K562 (cell line): ENCODE results near the gene UPK3A. TPM values are rescaled to one million over a fixed set of nuclear protein-coding genes. Genes with fewer than 3 reads are reported as not detected.

Experiments used
- ATAC-seq: fragments of 200-7000 bp; cut with Tn5 transposase; 3 replicates; pipeline ENCODE4 v1.9.1; 2020; ENCODE audit warnings: moderate library complexity
- BruUV-seq: library from RNA; stranded (reverse); fragments of 400-500 nt; replicated peaks from 2 replicates; lab custom pipeline; 2021; lab: Mats Ljungman, UMichigan
- CTCF ChIA-PET: fragments of 300-600 bp; formaldehyde crosslinking; extraction: SDS; loops from one replicate; lab custom pipeline; 2021; ENCODE audit warnings: low intra/inter-chr PET ratio; lab: Yijun Ruan, JAX
- POLR2A ChIA-PET: fragments of 300-600, 350-650 bp; sonication (Branson Sonifier 250); formaldehyde crosslinking; extraction: SDS; loops from one replicate; lab custom pipeline; 2021; ENCODE audit warnings: antibody characterized with exemption, inconsistent platforms; lab: Yijun Ruan, JAX
- DNase-seq, 4 experiments: peaks; one replicate each; pipeline versions ENCODE4 v3.0.0 to v3.0.0-alpha.2; 2011 to 2018; ENCODE audit warnings: low spot score in 3 of 4, mixed read lengths in 3 of 4; ENCODE audit errors: extremely low read depth in 1 of 4
- FAIRE-seq: peaks from 2 replicates; lab custom pipeline; 2011; peaks lifted over from hg19 to GRCh38; lab: Jason Lieb, UNC
- H2AFZ ChIP-seq: 2 replicates; pipeline ENCODE4 v1.6.0; 2011; ENCODE audit warnings: low read depth, low read length, control low read depth, inconsistent platforms
- H3K27ac ChIP-seq: fragments of 200-600 bp; 3 replicates; pipeline ENCODE4 v1.8.0; 2011; ENCODE audit warnings: low read depth, mild to moderate bottlenecking, control low read depth, inconsistent platforms, low read length, moderate library complexity, mixed read lengths; ENCODE audit errors: extremely low read depth
- H3K27me3 ChIP-seq, 2 experiments: fragments of 300-600 bp in 1 of 2; 2 replicates in 1 of 2; 3 replicates in 1 of 2; pipeline versions ENCODE4 v1.6.0 to v1.8.0; 2011; ENCODE audit warnings: inconsistent platforms in 2 of 2, low read length in 2 of 2, mild to moderate bottlenecking in 1 of 2, mixed read lengths in 1 of 2, moderate library complexity in 1 of 2; ENCODE audit not compliant: control insufficient read depth in 2 of 2, insufficient read depth in 2 of 2
- H3K36me3 ChIP-seq: fragments of 300-600 bp; 3 replicates; pipeline ENCODE4 v1.8.0; 2011; ENCODE audit warnings: mild to moderate bottlenecking, low read length, inconsistent platforms; ENCODE audit not compliant: control insufficient read depth, insufficient read depth
- H3K4me1 ChIP-seq, 2 experiments: fragments of 200-600 bp in 1 of 2; replicated peaks in 1 of 2; 2 replicates in 1 of 2; 3 replicates in 1 of 2; pipeline versions ENCODE4 v1.5.1 to v1.8.0; 2011; ENCODE audit warnings: inconsistent platforms in 2 of 2, low read length in 2 of 2, mild to moderate bottlenecking in 1 of 2, mixed read lengths in 1 of 2, moderate library complexity in 1 of 2; ENCODE audit not compliant: control insufficient read depth in 2 of 2, insufficient read depth in 2 of 2
- H3K4me2 ChIP-seq: 2 replicates; pipeline ENCODE4 v1.6.1; 2011; ENCODE audit warnings: low read length, control low read depth, inconsistent platforms, mixed read lengths; ENCODE audit not compliant: insufficient read depth
- H3K4me3 ChIP-seq: fragments of 200-600 bp; sonication (generic), shearing (Covaris generic); 2 replicates; pipeline ENCODE4 v1.5.1; 2016; ENCODE audit warnings: control low read depth, inconsistent platforms
- H3K79me2 ChIP-seq: fragments of 200-600 bp; 3 replicates; pipeline ENCODE4 v1.8.0; 2011; ENCODE audit warnings: low read length, inconsistent platforms; ENCODE audit not compliant: control insufficient read depth, insufficient read depth
- H3K9ac ChIP-seq, 2 experiments: 2 replicates each; pipeline versions ENCODE4 v1.6.0 to v1.6.1; 2011; ENCODE audit warnings: low read depth in 2 of 2, low read length in 2 of 2, control low read depth in 1 of 2, inconsistent platforms in 1 of 2, mild to moderate bottlenecking in 1 of 2, mixed read lengths in 1 of 2; ENCODE audit not compliant: insufficient read depth in 1 of 2
- H3K9me1 ChIP-seq: one replicate; pipeline ENCODE4 v1.6.0; 2011; ENCODE audit warnings: inconsistent platforms, mild to moderate bottlenecking, low read length, moderate library complexity; ENCODE audit not compliant: control insufficient read depth, insufficient read depth
- H3K9me3 ChIP-seq: replicated peaks from 2 replicates; pipeline ENCODE4 v1.5.1; 2011; ENCODE audit warnings: low read depth, low read length, inconsistent platforms; ENCODE audit not compliant: control insufficient read depth, insufficient read depth
- H4K20me1 ChIP-seq: replicated peaks from 2 replicates; pipeline ENCODE4 v1.6.1; 2011; ENCODE audit warnings: low read length, inconsistent platforms, mixed read lengths; ENCODE audit not compliant: control insufficient read depth, insufficient read depth
- PHTF2 ChIP-seq: fragments of 250-450 bp; sonication (Bioruptor Pico); IDR thresholded peaks from 2 replicates; pipeline ENCODE4 v1.5.0; 2021; ENCODE audit warnings: mild to moderate bottlenecking
- TBL1XR1 ChIP-seq, 2 experiments: IDR thresholded peaks; 2 replicates each; pipeline ENCODE4 v1.6.1; 2012; ENCODE audit warnings: improper control_type of control experiment in 2 of 2, low read length in 2 of 2, mild to moderate bottlenecking in 1 of 2
- ZFP36 ChIP-seq: fragments of 150-350 bp; IDR thresholded peaks from 2 replicates; pipeline ENCODE4 v1.6.1; 2018; ENCODE audit warnings: low read length, low read depth; ENCODE audit not compliant: partially characterized antibody
- WGBS: fragments of 100-300 bp; shearing (Covaris generic); methylation state at CpG from one replicate; pipeline ENCODE4 v1.1.6; 2016; ENCODE audit warnings: low coverage, mixed read lengths; ENCODE audit not compliant: insufficient coverage; ENCODE audit errors: missing lambda C conversion rate; 5-methylcytosine and 5-hydroxymethylcytosine counted together
- in situ Hi-C: fragments of 300-500 bp; cut with MboI; formaldehyde crosslinking; loops from 4 replicates; pipeline ENCODE4 v1.15.0; 2018; ENCODE audit warnings: inconsistent platforms, mixed read lengths
- intact Hi-C: fragments of 100-400 bp; cut with micrococcal nuclease; formaldehyde crosslinking; loops from 2 replicates; pipeline ENCODE4 v1.14.2; 2022
- polyA plus RNA-seq, 8 experiments: library from polyadenylated mRNA; depleted of rRNA in 4 of 8; stranded (reverse) in 5 of 8; unstranded in 3 of 8; fragments of >200 nt; fragmentation: Nextera tagmentation in 2 of 8; fragmentation: Illumina TruSeq in 1 of 8; extraction: Ambion mirVana in 2 of 8; extraction: Trizol in 1 of 8; gene quantifications; 2 replicates each; pipeline versions ENCODE4 v1.2.1 to v1.2.3, GENCODE V29; 2011 to 2014; ENCODE audit warnings: inconsistent platforms in 1 of 8, missing spikeins in 1 of 8
- total RNA-seq, 7 experiments: library from RNA; depleted of rRNA in 6 of 7; stranded (reverse); fragments of >200 nt in 6 of 7; fragmentation: Illumina TruSeq in 2 of 7; extraction: Trizol in 2 of 7; gene quantifications; 2 replicates each; pipeline versions ENCODE4 v1.2.1 to v1.2.3, GENCODE V29; 2011 to 2021; ENCODE audit warnings: low replicate concordance in 1 of 7
- TF ChIP-seq, protein P1 (sequence below): fragments of 250-450 bp; sonication (Bioruptor Pico); IDR thresholded peaks from 2 replicates; pipeline ENCODE4 v1.8.0; 2022; ENCODE audit warnings: moderate library complexity, mild to moderate bottlenecking, inconsistent platforms
- TF ChIP-seq, protein P2 (sequence below): sonication (generic); formaldehyde crosslinking; IDR thresholded peaks from 2 replicates; pipeline ENCODE4 v1.8.0; 2023; ENCODE audit warnings: mild to moderate bottlenecking, missing genetic modification reagents

UPK3A gene
- total and polyA plus RNA-seq, 9 of the 15 experiments (the other 6 are each of a cell fraction or from before 2014, with no cell fraction given): not detected

DNA sequence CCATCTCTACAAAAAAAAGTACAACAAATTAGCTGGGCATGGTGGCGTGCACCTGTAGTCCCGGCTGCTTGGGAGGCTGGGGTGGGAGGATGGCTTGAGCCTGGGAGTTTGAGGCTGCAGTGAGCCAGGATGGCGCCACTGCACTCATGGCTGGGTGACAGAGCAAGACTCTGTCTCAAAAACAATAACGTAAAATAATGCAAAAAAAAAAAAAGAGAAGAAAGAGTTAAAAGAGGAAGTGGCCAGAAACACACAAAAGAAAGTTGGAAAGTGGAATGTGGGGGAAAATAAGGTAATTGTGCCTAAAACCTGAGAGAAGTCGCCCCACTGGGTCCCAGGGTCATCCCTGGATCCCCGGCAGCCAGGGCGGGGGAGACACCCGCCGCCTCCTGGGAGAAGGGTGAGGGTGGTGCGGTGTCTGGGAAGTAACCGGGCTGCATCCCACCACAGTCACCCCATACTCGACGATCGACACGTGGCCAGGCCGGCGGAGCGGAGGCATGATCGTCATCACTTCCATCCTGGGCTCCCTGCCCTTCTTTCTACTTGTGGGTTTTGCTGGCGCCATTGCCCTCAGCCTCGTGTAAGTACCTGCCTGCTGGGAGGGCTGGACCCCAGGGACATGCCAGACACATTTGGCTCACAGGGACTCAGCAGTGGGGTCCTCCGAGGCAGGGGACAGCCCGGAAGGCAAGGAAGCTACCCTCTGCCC, 8.1 kb downstream of the UPK3A start (continued):
- no peak for TF ChIP-seq PHTF2 (CRISPR knock-in tag)
- TF ChIP-seq, protein P1, sequence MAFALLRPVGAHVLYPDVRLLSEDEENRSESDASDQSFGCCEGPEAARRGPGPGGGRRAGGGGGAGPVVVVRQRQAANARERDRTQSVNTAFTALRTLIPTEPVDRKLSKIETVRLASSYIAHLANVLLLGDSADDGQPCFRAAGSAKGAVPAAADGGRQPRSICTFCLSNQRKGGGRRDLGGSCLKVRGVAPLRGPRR: no peak
- TF ChIP-seq TBL1XR1 (IDR thresholded peaks at IDR 0.05; ENCODE audit: low read length in 2 of 2): no peak

DNA sequence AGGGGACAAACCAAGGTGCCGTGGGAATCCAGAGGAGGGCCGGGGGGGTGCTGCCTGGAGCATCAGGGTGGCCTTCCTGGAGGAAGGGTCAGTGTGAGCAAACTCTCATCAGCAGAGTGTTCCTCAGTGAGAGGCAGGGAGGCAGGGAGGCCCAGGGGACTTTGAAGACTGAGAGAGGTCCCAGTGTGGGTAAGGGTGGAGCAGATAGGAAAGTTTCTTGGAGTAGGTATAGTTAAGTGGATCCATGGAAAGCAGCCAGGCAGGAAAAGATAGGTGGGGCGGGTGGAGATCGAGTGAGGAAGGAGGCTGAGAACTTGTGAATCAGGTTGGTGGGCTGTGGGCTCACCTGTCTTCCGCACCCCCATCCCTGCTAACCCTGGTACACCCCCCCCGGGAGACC, 9.3 kb downstream of the UPK3A start:
- Histone ChIP-seq H3K9ac (no peak overlapping the region), H3K4me2 (no peak overlapping the region), H3K4me1 (peaks cover 2 to 6% of the 10 kb centered on the region in 2 experiments; a peak in 2 of 5 replicates), H3K27me3 (peaks cover 0 to 16% of the 10 kb centered on the region in 2 experiments; a peak in 3 of 5 replicates), H3K36me3 (no peaks in the 10 kb centered on the region; the same call in 2 of the 3 replicates), H3K9me3 (no peaks in the 10 kb centered on the region), H3K9me1 (no peaks in the 10 kb centered on the region), H3K4me3 (no peak overlapping the region), H2AFZ (no peak overlapping the region), H3K79me2 (no peaks in the 10 kb centered on the region), H4K20me1 (no peaks in the 10 kb centered on the region), H3K27ac (no peak overlapping the region)
- ChIA-PET CTCF (no interaction called here), POLR2A (no interaction called here)
- DNase-seq: no peak
- in situ Hi-C loops: no loop called here
- intact Hi-C loops: no loop called here
- ATAC-seq: no peak
- no peak for FAIRE-seq
- TF ChIP-seq, protein P2, sequence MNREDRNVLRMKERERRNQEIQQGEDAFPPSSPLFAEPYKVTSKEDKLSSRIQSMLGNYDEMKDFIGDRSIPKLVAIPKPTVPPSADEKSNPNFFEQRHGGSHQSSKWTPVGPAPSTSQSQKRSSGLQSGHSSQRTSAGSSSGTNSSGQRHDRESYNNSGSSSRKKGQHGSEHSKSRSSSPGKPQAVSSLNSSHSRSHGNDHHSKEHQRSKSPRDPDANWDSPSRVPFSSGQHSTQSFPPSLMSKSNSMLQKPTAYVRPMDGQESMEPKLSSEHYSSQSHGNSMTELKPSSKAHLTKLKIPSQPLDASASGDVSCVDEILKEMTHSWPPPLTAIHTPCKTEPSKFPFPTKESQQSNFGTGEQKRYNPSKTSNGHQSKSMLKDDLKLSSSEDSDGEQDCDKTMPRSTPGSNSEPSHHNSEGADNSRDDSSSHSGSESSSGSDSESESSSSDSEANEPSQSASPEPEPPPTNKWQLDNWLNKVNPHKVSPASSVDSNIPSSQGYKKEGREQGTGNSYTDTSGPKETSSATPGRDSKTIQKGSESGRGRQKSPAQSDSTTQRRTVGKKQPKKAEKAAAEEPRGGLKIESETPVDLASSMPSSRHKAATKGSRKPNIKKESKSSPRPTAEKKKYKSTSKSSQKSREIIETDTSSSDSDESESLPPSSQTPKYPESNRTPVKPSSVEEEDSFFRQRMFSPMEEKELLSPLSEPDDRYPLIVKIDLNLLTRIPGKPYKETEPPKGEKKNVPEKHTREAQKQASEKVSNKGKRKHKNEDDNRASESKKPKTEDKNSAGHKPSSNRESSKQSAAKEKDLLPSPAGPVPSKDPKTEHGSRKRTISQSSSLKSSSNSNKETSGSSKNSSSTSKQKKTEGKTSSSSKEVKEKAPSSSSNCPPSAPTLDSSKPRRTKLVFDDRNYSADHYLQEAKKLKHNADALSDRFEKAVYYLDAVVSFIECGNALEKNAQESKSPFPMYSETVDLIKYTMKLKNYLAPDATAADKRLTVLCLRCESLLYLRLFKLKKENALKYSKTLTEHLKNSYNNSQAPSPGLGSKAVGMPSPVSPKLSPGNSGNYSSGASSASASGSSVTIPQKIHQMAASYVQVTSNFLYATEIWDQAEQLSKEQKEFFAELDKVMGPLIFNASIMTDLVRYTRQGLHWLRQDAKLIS (CRISPR knock-in tag): no peak
- TF ChIP-seq ZFP36: peak; percentile 87
- WGBS: 21% methylated on average over 4 of the region's 6 CpGs
- BruUV-seq: no TSS peak
